ENCODE data around the gene MYOCOS.

DNA sequence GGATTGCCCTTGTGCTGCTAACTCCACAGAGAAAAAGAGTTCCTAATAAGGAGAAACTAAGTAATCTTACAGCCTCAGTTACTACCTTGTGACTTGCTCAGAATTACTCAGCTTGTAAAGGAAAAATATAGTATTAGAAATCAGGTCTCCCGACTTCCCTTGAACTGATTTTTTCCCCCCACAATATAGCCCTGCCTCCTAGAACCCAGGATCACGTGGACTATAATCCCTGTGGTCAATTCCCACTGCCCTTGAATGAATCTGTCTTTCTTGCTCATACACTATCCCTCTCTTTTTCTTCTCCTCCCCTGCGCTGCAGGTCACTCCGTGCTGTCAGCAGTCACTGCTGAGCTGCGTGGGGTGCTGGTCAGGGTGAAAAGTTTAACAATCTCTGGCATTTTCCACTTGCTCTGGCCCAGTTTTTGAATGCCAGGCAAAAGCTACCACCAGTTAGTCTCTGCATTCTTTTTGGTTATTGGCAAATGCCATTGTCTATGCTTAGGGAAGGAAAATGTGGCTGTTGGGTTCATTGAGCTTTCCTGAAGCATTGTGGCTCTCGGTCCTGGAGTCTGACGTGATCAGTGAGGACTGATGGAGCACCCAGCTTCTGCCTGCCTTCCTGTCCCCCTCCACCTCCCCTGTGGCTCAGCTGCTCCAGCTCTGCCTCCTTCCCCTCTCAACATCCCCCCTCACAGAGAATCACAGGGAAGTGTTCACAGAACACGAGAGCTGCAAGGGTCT, 32.3 kb downstream of the MYOCOS start:
- TF ChIP-seq, protein P1, sequence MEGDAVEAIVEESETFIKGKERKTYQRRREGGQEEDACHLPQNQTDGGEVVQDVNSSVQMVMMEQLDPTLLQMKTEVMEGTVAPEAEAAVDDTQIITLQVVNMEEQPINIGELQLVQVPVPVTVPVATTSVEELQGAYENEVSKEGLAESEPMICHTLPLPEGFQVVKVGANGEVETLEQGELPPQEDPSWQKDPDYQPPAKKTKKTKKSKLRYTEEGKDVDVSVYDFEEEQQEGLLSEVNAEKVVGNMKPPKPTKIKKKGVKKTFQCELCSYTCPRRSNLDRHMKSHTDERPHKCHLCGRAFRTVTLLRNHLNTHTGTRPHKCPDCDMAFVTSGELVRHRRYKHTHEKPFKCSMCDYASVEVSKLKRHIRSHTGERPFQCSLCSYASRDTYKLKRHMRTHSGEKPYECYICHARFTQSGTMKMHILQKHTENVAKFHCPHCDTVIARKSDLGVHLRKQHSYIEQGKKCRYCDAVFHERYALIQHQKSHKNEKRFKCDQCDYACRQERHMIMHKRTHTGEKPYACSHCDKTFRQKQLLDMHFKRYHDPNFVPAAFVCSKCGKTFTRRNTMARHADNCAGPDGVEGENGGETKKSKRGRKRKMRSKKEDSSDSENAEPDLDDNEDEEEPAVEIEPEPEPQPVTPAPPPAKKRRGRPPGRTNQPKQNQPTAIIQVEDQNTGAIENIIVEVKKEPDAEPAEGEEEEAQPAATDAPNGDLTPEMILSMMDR (IDR thresholded peaks at IDR 0.05) = no peak
- TF ChIP-seq POLR2A (IDR thresholded peaks at IDR 0.05) = no peak
